ENCODE data around the gene CACNA1G. TPM values are rescaled to one million over a fixed set of nuclear protein-coding genes. Genes with fewer than 3 reads are reported as not detected.

The CACNA1G gene
- total RNA-seq, 1 donor from 2014 or later = 1.6 TPM

DNA sequence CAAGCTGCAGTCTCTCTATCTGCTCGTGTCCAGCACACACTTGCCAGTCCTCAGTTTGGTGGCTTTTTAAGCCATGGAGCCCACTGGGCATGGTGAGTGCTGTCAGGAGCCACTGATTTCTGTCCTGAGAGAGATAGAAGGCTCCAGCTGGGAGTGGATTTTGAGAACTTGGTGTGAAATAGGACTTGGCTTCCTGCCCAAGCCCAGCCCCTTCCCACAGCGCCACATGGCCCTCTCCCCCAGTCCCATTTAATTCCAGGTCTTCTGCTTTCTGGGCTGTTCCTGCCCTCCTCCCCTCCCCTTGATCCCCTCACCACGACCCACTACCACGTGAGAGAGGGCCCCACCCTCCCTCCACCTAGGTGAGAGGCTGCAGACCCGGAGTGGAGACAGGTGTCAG, 59.7 kb downstream of the CACNA1G start:
- no peaks in the 10 kb centered on the region for H3K79me2 ChIP-seq (ENCODE audit: low read depth)
- Mint-ChIP-seq H3K4me3 (no peak overlapping the region), H3K36me3 (no peaks in the 10 kb centered on the region), H3K27me3 (ENCODE audit: insufficient read depth, low read depth) (peaks cover 9% of the 10 kb centered on the region), H3K4me1 (peaks cover 40% of the 10 kb centered on the region), H3K9me3 (no peaks in the 10 kb centered on the region), H3K27ac (no peak overlapping the region)
- H3K4me2 ChIP-seq = peak overlapping the region; percentile 60
- TF ChIP-seq, protein P1, sequence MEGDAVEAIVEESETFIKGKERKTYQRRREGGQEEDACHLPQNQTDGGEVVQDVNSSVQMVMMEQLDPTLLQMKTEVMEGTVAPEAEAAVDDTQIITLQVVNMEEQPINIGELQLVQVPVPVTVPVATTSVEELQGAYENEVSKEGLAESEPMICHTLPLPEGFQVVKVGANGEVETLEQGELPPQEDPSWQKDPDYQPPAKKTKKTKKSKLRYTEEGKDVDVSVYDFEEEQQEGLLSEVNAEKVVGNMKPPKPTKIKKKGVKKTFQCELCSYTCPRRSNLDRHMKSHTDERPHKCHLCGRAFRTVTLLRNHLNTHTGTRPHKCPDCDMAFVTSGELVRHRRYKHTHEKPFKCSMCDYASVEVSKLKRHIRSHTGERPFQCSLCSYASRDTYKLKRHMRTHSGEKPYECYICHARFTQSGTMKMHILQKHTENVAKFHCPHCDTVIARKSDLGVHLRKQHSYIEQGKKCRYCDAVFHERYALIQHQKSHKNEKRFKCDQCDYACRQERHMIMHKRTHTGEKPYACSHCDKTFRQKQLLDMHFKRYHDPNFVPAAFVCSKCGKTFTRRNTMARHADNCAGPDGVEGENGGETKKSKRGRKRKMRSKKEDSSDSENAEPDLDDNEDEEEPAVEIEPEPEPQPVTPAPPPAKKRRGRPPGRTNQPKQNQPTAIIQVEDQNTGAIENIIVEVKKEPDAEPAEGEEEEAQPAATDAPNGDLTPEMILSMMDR (IDR thresholded peaks at IDR 0.05) = no peak
- no peak for TF ChIP-seq EZH2phosphoT487 (IDR thresholded peaks at IDR 0.05)
- TF ChIP-seq EZH2 (IDR thresholded peaks at IDR 0.05) = no peak
- DNase-seq (ENCODE audit: low spot score) = no peak
- H3K4me3 ChIP-seq = no peak overlapping the region
- H3K36me3 ChIP-seq = no peaks in the 10 kb centered on the region
- H3K9me3 ChIP-seq (ENCODE audit: low read depth) = no peaks in the 10 kb centered on the region
- H3F3A ChIP-seq (ENCODE audit: low read depth) = peaks cover 35% of the 10 kb centered on the region
- H3K4me1 ChIP-seq = peaks cover 52% of the 10 kb centered on the region
- H3K27ac ChIP-seq = no peak overlapping the region
- H3K9ac ChIP-seq = no peak overlapping the region
- no peak overlapping the region for H2AFZ ChIP-seq (replicated peaks)
- peaks cover 8% of the 10 kb centered on the region for H4K20me1 ChIP-seq (ENCODE audit: low read depth)
- H3K27me3 ChIP-seq = no peaks in the 10 kb centered on the region

DNA sequence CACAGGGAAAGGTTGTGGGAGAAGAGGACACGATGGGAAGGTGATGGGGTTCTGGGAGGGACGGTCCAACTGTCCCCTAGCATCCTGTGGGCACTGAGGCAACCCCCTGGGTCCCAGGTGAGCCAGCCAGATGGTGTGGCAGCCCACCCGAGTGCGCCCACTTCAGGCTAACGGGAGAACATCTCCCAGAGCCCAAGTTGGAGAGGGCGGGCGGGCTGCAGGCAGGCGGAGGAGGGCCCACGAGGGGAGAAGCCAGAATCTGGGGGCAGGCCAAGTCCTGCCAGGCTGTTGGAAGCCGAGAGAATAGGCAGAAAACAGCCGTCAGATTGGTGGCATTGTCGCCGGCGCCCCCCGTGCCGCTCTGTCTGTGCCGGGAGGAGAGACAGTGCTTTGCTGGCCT, 60.3 kb downstream of the CACNA1G start:
- peaks cover 58% of the 10 kb centered on the region for H3K4me1 ChIP-seq
- H2AFZ ChIP-seq (replicated peaks) = no peak overlapping the region
- H3F3A ChIP-seq (ENCODE audit: low read depth) = peaks cover 38% of the 10 kb centered on the region
- no peaks in the 10 kb centered on the region for H3K36me3 Mint-ChIP-seq
- TF ChIP-seq, protein P1 (IDR thresholded peaks at IDR 0.05) = peak; percentile 49
- TF ChIP-seq EZH2phosphoT487 (IDR thresholded peaks at IDR 0.05) = no peak
- TF ChIP-seq EZH2 (IDR thresholded peaks at IDR 0.05) = no peak
- no peaks in the 10 kb centered on the region for H3K9me3 ChIP-seq (ENCODE audit: low read depth)
- H3K9me3 Mint-ChIP-seq = no peaks in the 10 kb centered on the region
- no peak overlapping the region for H3K4me3 ChIP-seq
- peak overlapping the region; percentile 50 for H3K27ac Mint-ChIP-seq
- H3K27me3 Mint-ChIP-seq (ENCODE audit: insufficient read depth, low read depth) = peaks cover 9% of the 10 kb centered on the region
- no peaks in the 10 kb centered on the region for H3K36me3 ChIP-seq
- no peak overlapping the region for H3K9ac ChIP-seq
- H3K4me3 Mint-ChIP-seq = peak overlapping the region; percentile 21
- peak overlapping the region; percentile 60 for H3K4me2 ChIP-seq
- H4K20me1 ChIP-seq (ENCODE audit: low read depth) = peaks cover 8% of the 10 kb centered on the region
- peak; percentile 49 for DNase-seq (ENCODE audit: low spot score)
- H3K27ac ChIP-seq = no peak overlapping the region
- no peaks in the 10 kb centered on the region for H3K79me2 ChIP-seq (ENCODE audit: low read depth)
- H3K27me3 ChIP-seq = no peaks in the 10 kb centered on the region
- peaks cover 46% of the 10 kb centered on the region for H3K4me1 Mint-ChIP-seq

DNA sequence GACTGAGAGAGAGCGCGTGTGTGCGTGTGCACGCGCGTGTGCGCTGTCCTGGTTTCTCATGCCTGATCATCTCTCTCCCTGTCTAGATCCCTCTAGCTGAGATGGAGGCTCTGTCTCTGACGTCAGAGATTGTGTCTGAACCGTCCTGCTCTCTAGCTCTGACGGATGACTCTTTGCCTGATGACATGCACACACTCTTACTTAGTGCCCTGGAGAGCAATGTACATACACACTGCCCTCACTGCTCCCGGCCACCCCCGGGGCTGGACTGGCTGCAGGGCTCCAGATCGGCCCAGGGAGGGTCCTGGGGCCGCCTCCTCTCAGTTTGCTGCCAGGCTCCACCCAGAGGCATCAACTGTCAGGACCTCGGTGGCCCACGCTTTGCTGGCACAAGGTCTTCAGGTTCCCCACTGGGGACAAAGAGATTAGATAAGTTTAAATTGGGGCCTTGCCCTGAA, 61.1 kb downstream of the CACNA1G start:
- no peaks in the 10 kb centered on the region for H3K36me3 ChIP-seq
- H3K4me3 ChIP-seq = no peak overlapping the region

More for the DNA sequence above, 61.1 kb downstream of the CACNA1G start:
- Histone ChIP-seq H4K20me1 (ENCODE audit: low read depth) (peaks cover 8% of the 10 kb centered on the region), H3K4me1 (peaks cover 62% of the 10 kb centered on the region), H3K9me3 (ENCODE audit: low read depth) (no peaks in the 10 kb centered on the region), H3K9ac (no peak overlapping the region), H2AFZ (replicated peaks) (no peak overlapping the region), H3K4me2 (peak overlapping the region; percentile 60), H3F3A (ENCODE audit: low read depth) (peaks cover 38% of the 10 kb centered on the region), H3K79me2 (ENCODE audit: low read depth) (no peaks in the 10 kb centered on the region), H3K27me3 (peaks cover under 1% of the 10 kb centered on the region), H3K27ac (no peak overlapping the region)
- Mint-ChIP-seq H3K4me1 (peaks cover 48% of the 10 kb centered on the region), H3K36me3 (no peaks in the 10 kb centered on the region), H3K27ac (no peak overlapping the region), H3K9me3 (no peaks in the 10 kb centered on the region), H3K4me3 (no peak overlapping the region), H3K27me3 (ENCODE audit: insufficient read depth, low read depth) (peaks cover 9% of the 10 kb centered on the region)
- no peak for DNase-seq (ENCODE audit: low spot score)
- TF ChIP-seq EZH2phosphoT487 (IDR thresholded peaks at IDR 0.05) = no peak
- no peak for TF ChIP-seq EZH2 (IDR thresholded peaks at IDR 0.05)
- TF ChIP-seq, protein P1 (IDR thresholded peaks at IDR 0.05) = no peak
